Ovary (tissue), 9 donors: ENCODE data around the gene GNG12. TPM values are rescaled to one million over a fixed set of nuclear protein-coding genes. Genes with fewer than 3 reads are reported as not detected.

Experiments used
- DNase-seq, 5 donors: peaks; one replicate each; pipeline ENCODE4 v3.0.0-alpha.2; 2019 to 2020
- H3K27ac ChIP-seq, 2 donors: fragments of 200-600 bp; one replicate each; pipeline versions ENCODE4 v1.5.1 to v1.8.0; 2019 to 2022
- H3K27me3 ChIP-seq: fragments of 200-600 bp; one replicate; pipeline ENCODE4 v1.8.0; 2022
- H3K36me3 ChIP-seq: fragments of 200-600 bp; sonication (generic); one replicate; pipeline ENCODE4 v1.5.1; 2019
- H3K4me1 ChIP-seq: one replicate; pipeline ENCODE4 v1.8.1; 2013; ENCODE audit warnings: mild to moderate bottlenecking, moderate library complexity; ENCODE audit not compliant: insufficient read depth
- H3K4me3 ChIP-seq: fragments of 200-600 bp; sonication (generic); one replicate; pipeline ENCODE4 v1.5.1; 2017
- H3K9me3 ChIP-seq, 2 donors: fragments of 200-600 bp in 1 of 2; sonication (generic) in 1 of 2; one replicate each; pipeline versions ENCODE4 v1.5.1 to v1.8.1; 2013 to 2019; ENCODE audit warnings: mild to moderate bottlenecking in 1 of 2, moderate library complexity in 1 of 2
- EP300 ChIP-seq: sonication (generic); formaldehyde crosslinking; IDR thresholded peaks from one replicate; pipeline ENCODE4 v1.6.1; 2017; ENCODE audit warnings: antibody characterized with exemption
- POLR2A ChIP-seq: fragments of 450-650 bp; IDR thresholded peaks from one replicate; pipeline ENCODE4 v1.6.1; 2017; ENCODE audit warnings: antibody characterized with exemption, mild to moderate bottlenecking, moderate library complexity
- WGBS, 3 donors: extraction: QIAGEN DNeasy Blood & Tissue Kit in 1 of 3; methylation state at CpG; one replicate each; pipeline versions ENCODE4 v1.1.5 to v1.1.7; 2013 to 2017; 5-methylcytosine and 5-hydroxymethylcytosine counted together
- intact Hi-C, 4 donors: fragments of 100-400 bp; cut with DNase I; formaldehyde crosslinking; loops; one replicate each; pipeline versions ENCODE4 v1.11.0 to v1.15.1; 2022 to 2023
- polyA plus RNA-seq, 2 donors: library from polyadenylated mRNA; stranded (reverse); fragments of 200-250 nt in 1 of 2; fragments of 350-450 nt in 1 of 2; fragmentation: Illumina TruSeq in 1 of 2; extraction: RNeasy Lipid Tissue Mini Kit (QIAGEN cat#74804) in 1 of 2; gene quantifications; one replicate each; pipeline ENCODE4 v1.2.3, GENCODE V29; 2013 to 2014
- total RNA-seq, 7 donors: library from RNA; depleted of rRNA in 2 of 7; stranded (reverse); fragments of >200 nt in 2 of 7; fragmentation: NEBNext Ultra II Directional in 3 of 7; extraction: Animal tissue kit (Norgen Biotek cat#: 25700) in 3 of 7; gene quantifications; one replicate each; pipeline versions ENCODE4 v1.1.0 to v1.2.4, GENCODE V29; 2016 to 2023
- TF ChIP-seq, protein P1 (sequence below), 3 donors: fragments of 450-650 bp in 2 of 3; fragments of 200-600 bp in 1 of 3; IDR thresholded peaks; one replicate each; pipeline versions ENCODE4 v1.5.1 to v1.8.0; 2016 to 2022; ENCODE audit warnings: antibody characterized with exemption in 3 of 3, mild to moderate bottlenecking in 1 of 3
- donor health status: DM: no; HTN: no; CAD: no; lungs with moderate emphysema.
- donor health status: DM: no; HTN: no; CAD: no.
- donor health status: Bipolar disorder and iron deficiency.
- donor health status: DM: yes; HTN: yes; CAD: no.
- donor health status: DM: no; HTN: no; CAD: no.
- donor health status: DM: yes; HTN: yes; CAD: no.

GNG12 gene
- total and polyA plus RNA-seq, 9 donors: 41.0 to 121 (median 68.0) TPM

GRCh38 chr1:67710417-67710816 is 122.8 kb downstream of the GNG12 start:
- H3K4me1 ChIP-seq: peaks cover 8% of the 10 kb centered on the region
- no peak overlapping the region for H3K27ac ChIP-seq
- no peaks in the 10 kb centered on the region for H3K36me3 ChIP-seq
- no peak for DNase-seq
- WGBS, 3 donors: 22 to 44% (median 23%) methylated on average over 5 of the region's 5 CpGs
- no peak for TF ChIP-seq POLR2A
- TF ChIP-seq EP300: no peak
- TF ChIP-seq, protein P1, sequence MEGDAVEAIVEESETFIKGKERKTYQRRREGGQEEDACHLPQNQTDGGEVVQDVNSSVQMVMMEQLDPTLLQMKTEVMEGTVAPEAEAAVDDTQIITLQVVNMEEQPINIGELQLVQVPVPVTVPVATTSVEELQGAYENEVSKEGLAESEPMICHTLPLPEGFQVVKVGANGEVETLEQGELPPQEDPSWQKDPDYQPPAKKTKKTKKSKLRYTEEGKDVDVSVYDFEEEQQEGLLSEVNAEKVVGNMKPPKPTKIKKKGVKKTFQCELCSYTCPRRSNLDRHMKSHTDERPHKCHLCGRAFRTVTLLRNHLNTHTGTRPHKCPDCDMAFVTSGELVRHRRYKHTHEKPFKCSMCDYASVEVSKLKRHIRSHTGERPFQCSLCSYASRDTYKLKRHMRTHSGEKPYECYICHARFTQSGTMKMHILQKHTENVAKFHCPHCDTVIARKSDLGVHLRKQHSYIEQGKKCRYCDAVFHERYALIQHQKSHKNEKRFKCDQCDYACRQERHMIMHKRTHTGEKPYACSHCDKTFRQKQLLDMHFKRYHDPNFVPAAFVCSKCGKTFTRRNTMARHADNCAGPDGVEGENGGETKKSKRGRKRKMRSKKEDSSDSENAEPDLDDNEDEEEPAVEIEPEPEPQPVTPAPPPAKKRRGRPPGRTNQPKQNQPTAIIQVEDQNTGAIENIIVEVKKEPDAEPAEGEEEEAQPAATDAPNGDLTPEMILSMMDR (IDR thresholded peaks at IDR 0.05): no peak
- H3K27me3 ChIP-seq: no peaks in the 10 kb centered on the region
- H3K4me3 ChIP-seq: no peak overlapping the region
- intact Hi-C loops: no loop called here
- H3K9me3 ChIP-seq: no peaks in the 10 kb centered on the region

GRCh38 chr1:67708606-67709005 is 124.7 kb downstream of the GNG12 start:
- no peaks in the 10 kb centered on the region for H3K9me3 ChIP-seq
- DNase-seq: no peak
- TF ChIP-seq, protein P1 (IDR thresholded peaks at IDR 0.05): no peak
- no peak for TF ChIP-seq EP300
- TF ChIP-seq POLR2A: no peak
- no peak overlapping the region for H3K27ac ChIP-seq
- no peak overlapping the region for H3K4me3 ChIP-seq
- no peaks in the 10 kb centered on the region for H3K27me3 ChIP-seq
- H3K36me3 ChIP-seq: no peaks in the 10 kb centered on the region
- H3K4me1 ChIP-seq: peaks cover 5% of the 10 kb centered on the region
- intact Hi-C loops: no loop called here
- 93 to 99% (median 98%) methylated on average over 8 of the region's 8 CpGs for WGBS, 3 donors

DNA sequence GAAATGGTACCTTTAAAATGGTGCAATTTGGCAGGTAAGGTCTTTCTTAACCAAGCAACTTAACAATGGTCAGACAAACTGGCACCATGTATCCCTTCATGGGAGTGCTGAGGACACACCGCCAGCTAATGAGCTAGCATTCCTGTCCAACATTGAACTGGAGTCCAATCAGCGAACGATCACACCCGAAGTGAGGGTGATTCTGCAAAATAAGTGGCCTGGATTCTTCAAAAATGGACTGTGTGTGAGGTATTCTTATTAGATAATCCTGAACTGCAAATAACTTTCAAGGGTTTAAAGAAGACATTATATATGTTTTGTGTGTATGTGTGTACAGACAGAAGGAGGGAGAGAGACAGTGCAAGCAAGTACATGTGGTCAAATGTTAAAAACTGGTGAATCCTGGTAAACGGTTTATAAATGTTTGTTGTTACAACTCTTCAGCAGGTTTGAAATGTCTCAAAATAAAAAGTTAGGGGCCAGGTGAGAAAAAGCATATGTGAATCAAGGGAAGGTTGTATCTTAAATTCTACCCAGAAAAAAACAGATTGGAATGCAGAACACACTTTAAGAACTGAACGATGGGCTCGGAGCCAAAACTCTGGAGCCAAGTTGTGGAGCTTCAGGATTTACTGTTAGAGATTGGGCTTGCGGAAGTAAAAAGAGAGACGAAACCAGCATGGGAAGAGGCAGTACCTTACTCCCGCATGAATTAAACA is 127.4 kb downstream of the GNG12 start:
- DNase-seq: peak; percentile 37 to 68 (median 62)
- Histone ChIP-seq H3K36me3 (no peaks in the 10 kb centered on the region), H3K4me1 (peaks cover 2% of the 10 kb centered on the region), H3K9me3 (no peaks in the 10 kb centered on the region), H3K27me3 (no peaks in the 10 kb centered on the region), H3K4me3 (no peak overlapping the region), H3K27ac (no peak overlapping the region)
- WGBS, 3 donors: 40 to 48% (median 45%) methylated on average over 10 of the region's 10 CpGs
- TF ChIP-seq, protein P1 (IDR thresholded peaks at IDR 0.05): no peak
- TF ChIP-seq POLR2A: no peak
- TF ChIP-seq EP300: no peak
- intact Hi-C loops: no loop called here

GRCh38 chr1:67704351-67704750 is 128.9 kb downstream of the GNG12 start:
- H3K4me1 ChIP-seq: peaks cover 2% of the 10 kb centered on the region
- H3K4me3 ChIP-seq: no peak overlapping the region
- H3K27ac ChIP-seq: no peak overlapping the region
- no peak for DNase-seq
- H3K27me3 ChIP-seq: no peaks in the 10 kb centered on the region
- TF ChIP-seq, protein P1 (IDR thresholded peaks at IDR 0.05): no peak
- TF ChIP-seq POLR2A (no peak), EP300 (no peak)
- WGBS, 3 donors: 87 to 91% (median 89%) methylated on average over 3 of the region's 3 CpGs
- intact Hi-C loops: no loop called here
- H3K9me3 ChIP-seq: no peaks in the 10 kb centered on the region
- H3K36me3 ChIP-seq: no peaks in the 10 kb centered on the region
